Parathyroid adenoma (tissue), 2 donors: ENCODE data around the gene TMEM59.

Experiments
- H2AFZ ChIP-seq: fragments of 300-600 bp; sonication (generic); one replicate; pipeline ENCODE4 v1.7.0; 2017; ENCODE audit warnings: antibody characterized with exemption, mild to moderate bottlenecking
- H3K27ac ChIP-seq: fragments of 300-600 bp; sonication (generic); one replicate; pipeline ENCODE4 v1.7.0; 2017
- H3K27me3 ChIP-seq: fragments of 300-600 bp; sonication (generic); one replicate; pipeline ENCODE4 v1.7.0; 2017; ENCODE audit warnings: low read length; ENCODE audit not compliant: control insufficient read depth, insufficient read depth
- H3K36me3 ChIP-seq: fragments of 300-600 bp; sonication (generic); one replicate; pipeline ENCODE4 v1.7.0; 2017; ENCODE audit warnings: low read length; ENCODE audit not compliant: control insufficient read depth, insufficient read depth
- H3K4me1 ChIP-seq: fragments of 300-600 bp; sonication (generic); one replicate; pipeline ENCODE4 v1.7.0; 2017; ENCODE audit warnings: control low read depth
- H3K4me2 ChIP-seq: fragments of 300-600 bp; sonication (generic); one replicate; pipeline ENCODE4 v1.7.0; 2017; ENCODE audit warnings: low read length
- H3K4me3 ChIP-seq: fragments of 300-600 bp; sonication (generic); one replicate; pipeline ENCODE4 v1.7.0; 2017; ENCODE audit warnings: low read depth, low read length
- H3K79me2 ChIP-seq: fragments of 300-600 bp; sonication (generic); one replicate; pipeline ENCODE4 v1.7.0; 2017; ENCODE audit warnings: control low read depth
- H3K9ac ChIP-seq: fragments of 300-600 bp; sonication (generic); one replicate; pipeline ENCODE4 v1.7.0; 2017; ENCODE audit warnings: mild to moderate bottlenecking
- H3K9me3 ChIP-seq: fragments of 300-600 bp; sonication (generic); one replicate; pipeline ENCODE4 v1.7.0; 2017; ENCODE audit warnings: low read length; ENCODE audit not compliant: control insufficient read depth
- CTCF ChIP-seq: fragments of 300-600 bp; sonication (generic); IDR thresholded peaks from one replicate; pipeline ENCODE4 v1.7.0; 2017; ENCODE audit warnings: antibody characterized with exemption, mild to moderate bottlenecking
- donor health status: primary hyperparathyroidism.

The TMEM59 gene

GRCh38 chr1:54018635-54019034, 34.4 kb downstream of the TMEM59 start:
- Histone ChIP-seq H3K36me3 (no peaks in the 10 kb centered on the region), H3K27me3 (no peaks in the 10 kb centered on the region), H3K4me1 (no peaks in the 10 kb centered on the region), H3K4me3 (no peak overlapping the region), H3K9me3 (no peaks in the 10 kb centered on the region), H3K9ac (no peak overlapping the region), H3K27ac (no peak overlapping the region), H2AFZ (no peak overlapping the region), H3K79me2 (no peaks in the 10 kb centered on the region), H3K4me2 (no peak overlapping the region)
- TF ChIP-seq CTCF = no peak

DNA sequence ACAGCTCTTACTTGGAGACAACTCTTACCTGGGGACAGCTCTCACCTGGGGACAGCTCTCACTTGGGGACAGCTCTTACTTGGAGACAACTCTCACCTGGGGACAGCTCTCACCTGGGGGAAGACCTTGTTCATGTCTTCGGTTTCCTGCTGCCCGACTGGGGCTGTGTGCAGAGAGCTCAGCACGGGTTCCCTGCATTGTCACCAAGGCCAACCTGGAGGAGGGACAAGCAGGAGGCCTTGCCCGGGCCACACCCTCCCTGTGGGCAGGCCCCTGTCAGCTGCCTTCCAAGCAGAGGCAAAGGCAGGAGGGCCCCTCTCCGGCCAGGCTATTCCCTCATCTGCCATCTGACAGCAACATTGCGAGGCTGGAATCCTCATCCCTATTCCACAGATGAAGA, 35.0 kb downstream of the TMEM59 start, which contains the start of gene LDLRAD1:
Gene LDLRAD1 (minus strand): TSS at position 208 of the 400 bp plus-strand sequence. CDS start 74 bp downstream, at position 134.
- H3K4me1 ChIP-seq = no peaks in the 10 kb centered on the region
- no peak within 1 kb of the TSS for H3K4me2 ChIP-seq
- no peaks in the 10 kb centered on the region for H3K9me3 ChIP-seq
- H3K79me2 ChIP-seq = no peaks in the 10 kb centered on the region
- no peak within 1 kb of the TSS for H3K9ac ChIP-seq
- no peaks in the 10 kb centered on the region for H3K36me3 ChIP-seq
- no peak within 1 kb of the TSS for H3K27ac ChIP-seq
- no peak for TF ChIP-seq CTCF
- H3K4me3 ChIP-seq = no peak within 1 kb of the TSS
- no peaks in the 10 kb centered on the region for H3K27me3 ChIP-seq
- H2AFZ ChIP-seq = peak within 1 kb of the TSS; percentile 25

DNA sequence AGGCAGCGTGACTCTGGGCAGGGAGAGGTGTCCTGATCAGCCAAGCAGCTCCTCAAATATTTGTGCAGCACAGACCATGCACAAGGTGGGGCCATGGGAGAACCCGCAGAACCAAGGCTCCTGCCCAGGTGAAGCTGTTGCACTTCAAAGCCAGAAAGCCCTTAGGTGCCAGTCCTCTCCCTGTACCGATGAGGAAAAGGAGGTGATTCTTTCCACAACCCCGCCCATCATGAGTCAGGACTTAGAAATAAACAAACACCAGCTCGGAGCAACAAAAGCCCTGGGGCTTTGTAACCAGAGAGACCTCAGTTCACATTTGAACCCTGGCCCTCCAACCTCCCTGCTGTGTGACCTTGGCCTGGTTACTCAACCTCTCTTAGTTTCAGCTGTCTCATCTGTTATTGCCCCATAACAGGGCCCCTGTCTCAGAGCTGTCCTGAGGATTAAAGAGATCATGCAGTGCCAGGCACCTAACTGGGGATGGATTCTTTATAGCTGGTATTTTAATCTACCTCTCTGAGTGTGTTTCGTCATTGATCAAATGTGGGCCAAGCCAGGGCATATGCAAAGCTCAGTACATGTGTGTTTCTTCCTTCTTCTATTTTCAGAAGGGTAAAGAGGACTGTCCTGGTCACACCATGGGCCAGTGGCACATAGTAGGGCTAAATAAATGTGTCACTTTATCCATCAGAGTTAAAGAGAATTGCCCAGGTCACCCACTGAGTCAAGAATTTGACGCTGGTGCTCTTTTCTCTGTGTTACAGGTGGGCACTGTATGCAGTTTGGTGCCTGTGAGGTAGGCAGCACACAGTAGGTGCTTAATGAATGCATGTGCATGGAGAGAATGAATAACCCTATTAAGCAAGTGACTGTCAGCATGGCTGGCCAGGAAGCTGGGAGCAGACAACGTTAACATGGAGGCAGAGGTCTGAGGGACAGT, 36.4 kb downstream of the TMEM59 start:
- H3K4me2 ChIP-seq = no peak overlapping the region
- no peaks in the 10 kb centered on the region for H3K27me3 ChIP-seq
- H3K36me3 ChIP-seq = no peaks in the 10 kb centered on the region
- H3K79me2 ChIP-seq = no peaks in the 10 kb centered on the region
- no peak overlapping the region for H2AFZ ChIP-seq
- TF ChIP-seq CTCF = no peak
- H3K9ac ChIP-seq = no peak overlapping the region
- H3K27ac ChIP-seq = no peak overlapping the region
- no peaks in the 10 kb centered on the region for H3K4me1 ChIP-seq
- H3K4me3 ChIP-seq = no peak overlapping the region
- no peaks in the 10 kb centered on the region for H3K9me3 ChIP-seq

GRCh38 chr1:54014009-54014629, 38.9 kb downstream of the TMEM59 start:
- Histone ChIP-seq H3K4me2 (no peak overlapping the region), H3K79me2 (no peaks in the 10 kb centered on the region), H3K4me3 (no peak overlapping the region), H2AFZ (no peak overlapping the region), H3K27ac (no peak overlapping the region), H3K9me3 (no peaks in the 10 kb centered on the region), H3K27me3 (no peaks in the 10 kb centered on the region), H3K36me3 (no peaks in the 10 kb centered on the region), H3K4me1 (no peaks in the 10 kb centered on the region), H3K9ac (no peak overlapping the region)
- TF ChIP-seq CTCF = no peak
